ENCODE measurements around the gene THRAP3. TPM values are rescaled to one million over a fixed set of nuclear protein-coding genes. Genes with fewer than 3 reads are reported as not detected.
"Not testable (repeated sequence)": the region's sequence is repeated elsewhere in the genome, so short reads cannot be mapped to it uniquely, and the experiment has no call there.

THRAP3 gene
- total RNA-seq, 2 experiments from 2014 or later: 128 to 133 TPM

DNA sequence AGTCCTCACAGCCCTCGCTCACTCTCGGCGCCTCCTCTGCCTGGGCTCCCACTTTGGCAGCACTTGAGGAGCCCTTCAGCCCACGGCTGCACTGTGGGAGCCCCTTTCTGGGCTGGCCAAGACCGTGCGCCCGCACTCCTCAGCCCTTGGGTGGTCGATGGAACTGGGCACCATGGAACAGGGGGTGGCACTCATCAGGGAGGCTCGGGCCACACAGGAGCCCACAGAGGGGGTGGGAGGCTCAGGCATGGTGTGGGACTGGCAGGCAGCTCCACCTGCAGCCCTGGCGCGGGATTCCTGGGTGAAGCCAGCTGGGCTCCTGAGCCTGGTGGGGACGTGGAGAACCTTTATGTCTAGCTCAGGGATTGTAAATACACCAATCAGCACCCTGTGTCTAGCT, 27.4 kb upstream of the THRAP3 start:
- H3K27ac Mint-ChIP-seq; H3K9me3 Mint-ChIP-seq; POLR2A ChIA-PET; H3K4me1 Mint-ChIP-seq; H3K27me3 Mint-ChIP-seq; H3K36me3 Mint-ChIP-seq (ENCODE audit: low read depth); H3K4me3 Mint-ChIP-seq; DNase-seq: not testable (repeated sequence)
- CTCF ChIA-PET: interaction anchor here (1.2 to 1.3 kb wide), 3 partner anchors 9 to 89 kb away, joined by 4 to 6 read pairs (median 4); partner anchors contain the start of gene TRAPPC3

- Mint-ChIP-seq H3K27me3 (peaks cover 4% of the 10 kb centered on the region), H3K9me3 (no peaks in the 10 kb centered on the region), H3K4me1 (peaks cover 5% of the 10 kb centered on the region), H3K4me3 (no peak overlapping the region), H3K36me3 (ENCODE audit: low read depth) (no peaks in the 10 kb centered on the region), H3K27ac (no peak overlapping the region)
- no peak for DNase-seq
- ChIA-PET CTCF (no interaction called here), POLR2A (interaction anchor here (0.7 kb wide), 1 partner anchor 25 kb away, joined by 3 read pairs; the partner anchor contains the start of gene THRAP3)
Observed at GRCh38 chr1:36198641-36199040, 25.6 kb upstream of the THRAP3 start.

DNA sequence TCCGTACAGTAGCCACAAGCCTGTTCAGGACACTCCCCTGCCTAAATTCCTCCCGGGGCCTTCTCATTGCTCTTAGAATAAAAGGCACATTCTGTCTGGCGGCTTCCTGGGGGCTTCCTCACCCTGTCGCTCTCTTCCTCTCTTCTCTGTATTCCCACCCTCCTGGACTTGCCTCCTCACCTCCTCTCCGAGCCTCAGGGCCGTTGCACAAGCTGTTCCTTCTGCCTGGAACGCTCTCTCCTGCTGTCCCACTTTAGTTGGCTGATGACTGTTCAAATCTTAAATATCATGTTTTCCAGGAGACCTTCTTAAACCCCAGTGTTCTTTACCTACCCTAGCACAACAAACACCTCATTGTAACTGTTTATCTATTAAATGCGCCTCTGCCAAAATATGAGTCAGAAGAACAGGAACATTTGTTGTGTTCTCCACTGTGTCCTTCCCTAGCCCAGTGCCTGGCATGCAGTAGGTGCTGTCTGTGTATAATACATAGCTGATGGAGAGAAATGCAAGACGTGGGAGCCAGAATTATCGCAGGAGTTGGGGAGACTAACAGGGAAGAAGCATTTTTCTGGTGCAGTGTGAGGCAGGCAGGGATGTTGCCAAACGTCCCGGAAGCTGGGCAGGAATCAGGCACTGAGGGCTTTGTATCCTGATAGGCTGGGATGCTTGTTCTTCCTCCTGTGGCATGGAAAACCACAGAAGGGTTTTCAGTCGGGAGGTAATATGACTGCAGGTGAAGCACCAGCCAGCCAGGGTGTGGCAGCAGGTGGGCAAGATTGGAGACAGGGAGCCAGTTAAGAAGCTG, 24.1 kb upstream of the THRAP3 start:
- peaks cover 2% of the 10 kb centered on the region for H3K4me1 Mint-ChIP-seq
- POLR2A ChIA-PET: interaction anchor here (1.5 kb wide), 1 partner anchor 23 kb away, joined by 3 read pairs; no protein-coding TSS in a partner anchor
- no peak for DNase-seq
- no peaks in the 10 kb centered on the region for H3K9me3 Mint-ChIP-seq
- CTCF ChIA-PET: no interaction called here
- no peak overlapping the region for H3K4me3 Mint-ChIP-seq
- peaks cover 4% of the 10 kb centered on the region for H3K27me3 Mint-ChIP-seq
- no peaks in the 10 kb centered on the region for H3K36me3 Mint-ChIP-seq (ENCODE audit: low read depth)
- H3K27ac Mint-ChIP-seq: no peak overlapping the region

- Mint-ChIP-seq H3K27me3 (peaks cover 4% of the 10 kb centered on the region), H3K27ac (no peak overlapping the region), H3K4me1 (peaks cover 12% of the 10 kb centered on the region), H3K9me3 (no peaks in the 10 kb centered on the region), H3K36me3 (ENCODE audit: low read depth) (no peaks in the 10 kb centered on the region), H3K4me3 (no peak overlapping the region)
- no peak for DNase-seq
- POLR2A ChIA-PET: no interaction called here
- CTCF ChIA-PET: no interaction called here
Observed at GRCh38 chr1:36203027-36203553, 21.2 kb upstream of the THRAP3 start.

- Mint-ChIP-seq H3K27me3 (peaks cover 4% of the 10 kb centered on the region), H3K4me1 (peaks cover 12% of the 10 kb centered on the region), H3K4me3 (no peak overlapping the region), H3K27ac (no peak overlapping the region), H3K9me3 (no peaks in the 10 kb centered on the region), H3K36me3 (ENCODE audit: low read depth) (no peaks in the 10 kb centered on the region)
- no peak for DNase-seq
- ChIA-PET POLR2A (no interaction called here), CTCF (no interaction called here)
Observed at GRCh38 chr1:36203554-36204346, 20.5 kb upstream of the THRAP3 start.

DNA sequence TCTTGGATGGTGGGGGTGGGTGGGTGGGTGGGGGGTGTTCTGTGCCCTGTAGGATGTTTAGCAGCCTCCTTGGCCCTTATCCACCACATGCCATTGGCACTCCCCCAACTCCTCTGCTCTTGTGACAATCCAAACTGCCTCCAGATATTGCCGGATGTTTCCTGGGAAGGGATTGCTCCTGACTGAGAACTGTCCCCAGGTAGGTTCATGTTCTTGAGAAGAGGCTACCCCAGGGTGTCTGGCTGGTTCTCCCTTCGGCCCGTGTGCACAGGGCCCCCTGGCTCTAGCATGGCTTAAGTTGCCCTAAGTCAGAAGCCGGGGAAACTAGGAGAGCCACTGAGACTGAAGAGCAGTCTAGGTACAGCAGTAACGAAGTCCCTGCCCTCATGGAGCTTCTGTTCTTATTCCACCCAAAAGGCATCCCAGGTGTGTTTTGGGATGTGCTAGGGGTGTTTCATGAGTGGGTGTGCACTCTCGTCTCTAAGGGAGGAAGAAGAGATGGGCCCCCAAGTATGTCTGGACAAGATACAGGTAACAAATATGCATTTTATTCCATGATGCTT, 19.8 kb upstream of the THRAP3 start:
- no peak for DNase-seq
- ChIA-PET POLR2A (no interaction called here), CTCF (no interaction called here)
- Mint-ChIP-seq H3K36me3 (ENCODE audit: low read depth) (no peaks in the 10 kb centered on the region), H3K9me3 (no peaks in the 10 kb centered on the region), H3K4me1 (peaks cover 12% of the 10 kb centered on the region), H3K27me3 (peaks cover 4% of the 10 kb centered on the region), H3K27ac (no peak overlapping the region), H3K4me3 (no peak overlapping the region)

DNA sequence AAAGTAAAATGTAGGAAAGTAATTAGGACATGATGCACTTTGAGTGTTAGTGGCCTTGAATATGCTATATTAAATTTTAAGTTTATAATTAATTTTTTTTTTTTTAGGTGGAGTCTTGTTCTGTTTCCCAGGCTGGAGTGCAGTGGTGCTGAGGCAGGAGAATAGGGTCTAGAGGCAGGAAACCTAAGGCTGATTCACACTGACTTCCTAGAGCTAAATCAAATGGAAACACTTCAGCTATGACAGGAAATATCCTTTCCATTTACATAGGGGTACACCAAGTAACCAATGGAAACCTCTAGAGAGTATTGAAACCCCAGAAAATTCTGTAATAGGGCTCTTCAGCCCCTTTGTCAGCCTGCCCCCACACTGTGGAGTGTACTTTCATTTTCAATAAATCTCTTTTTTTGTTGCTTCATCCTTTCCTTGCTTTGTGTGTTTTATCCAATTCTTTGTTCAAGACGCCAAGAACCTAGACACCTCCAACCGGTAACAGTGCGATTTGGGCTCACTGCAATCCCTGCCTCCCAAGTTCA, 17.9 kb upstream of the THRAP3 start:
- Mint-ChIP-seq H3K27me3 (no peaks in the 10 kb centered on the region), H3K9me3 (no peaks in the 10 kb centered on the region), H3K27ac (no peak overlapping the region), H3K36me3 (ENCODE audit: low read depth) (no peaks in the 10 kb centered on the region), H3K4me3 (no peak overlapping the region), H3K4me1 (peaks cover 12% of the 10 kb centered on the region)
- CTCF ChIA-PET: no interaction called here
- DNase-seq: no peak
- POLR2A ChIA-PET: interaction anchor here (1.5 kb wide), 1 partner anchor 18 kb away, joined by 4 read pairs; the partner anchor contains the start of gene THRAP3

DNA sequence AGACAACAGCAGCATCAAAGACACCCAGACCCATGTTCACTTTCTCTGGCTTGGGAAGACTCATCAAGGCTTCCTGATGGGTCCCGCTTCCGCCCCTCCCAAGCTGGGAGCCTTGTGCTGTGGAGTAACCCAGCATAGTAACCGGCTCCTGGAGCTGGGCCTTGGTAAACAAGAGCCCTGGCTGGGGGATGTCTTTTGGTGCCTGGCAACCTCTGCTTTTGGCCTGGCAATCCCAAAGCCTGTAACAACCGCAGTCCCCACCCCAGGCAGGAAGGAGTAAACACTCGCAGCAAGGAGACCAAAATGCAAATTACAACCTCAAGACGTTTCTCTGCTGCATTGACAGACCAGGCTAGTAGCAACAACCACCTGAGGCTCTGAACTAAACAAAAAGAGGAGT, 16.9 kb upstream of the THRAP3 start:
- POLR2A ChIA-PET: interaction anchor here (1.5 kb wide), 1 partner anchor 17 kb away, joined by 4 read pairs; the partner anchor contains the start of gene THRAP3
- Mint-ChIP-seq H3K4me3 (no peak overlapping the region), H3K4me1 (peaks cover 12% of the 10 kb centered on the region), H3K27me3 (no peaks in the 10 kb centered on the region), H3K27ac (no peak overlapping the region), H3K36me3 (ENCODE audit: low read depth) (no peaks in the 10 kb centered on the region), H3K9me3 (no peaks in the 10 kb centered on the region)
- CTCF ChIA-PET: no interaction called here
- no peak for DNase-seq

DNA sequence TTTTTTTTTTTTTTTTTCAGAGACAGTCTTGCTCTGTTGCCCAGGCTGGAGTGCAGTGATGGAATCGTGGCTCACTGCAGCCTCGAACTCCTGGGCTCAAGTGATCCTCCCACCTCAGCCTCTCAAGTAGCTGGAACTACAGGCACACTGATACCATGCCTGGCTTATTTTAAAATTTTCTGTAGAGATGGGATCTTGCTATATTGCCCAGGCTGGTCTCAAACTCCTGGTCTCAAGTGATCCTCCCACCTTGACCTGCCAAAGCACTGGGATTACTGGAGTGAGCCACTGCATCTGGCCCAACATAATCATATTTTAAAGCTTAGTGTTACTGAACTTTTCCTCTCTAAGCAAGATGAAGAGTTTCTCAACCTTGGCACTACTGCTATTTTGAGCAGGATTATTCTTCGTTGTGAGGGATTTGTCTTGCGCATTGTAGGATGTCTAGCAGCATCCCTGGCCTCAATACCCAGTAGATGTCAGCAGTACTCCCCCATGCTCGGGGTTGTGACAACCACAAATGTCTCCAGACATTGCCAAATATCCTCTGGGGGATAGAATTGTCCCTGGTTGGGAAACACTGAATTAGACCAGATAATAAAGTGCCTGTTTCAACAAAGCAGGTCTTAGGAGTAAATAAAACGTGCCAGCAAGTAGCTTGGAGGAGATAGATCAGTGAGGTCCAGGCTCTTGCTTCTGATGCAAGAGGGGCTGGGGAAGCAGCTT, 15.1 kb upstream of the THRAP3 start:
- CTCF ChIA-PET: no interaction called here
- POLR2A ChIA-PET: interaction anchor here (0.8 to 1.0 kb wide), 2 partner anchors 14 to 15 kb away, joined by 3 read pairs; partner anchors contain the start of gene THRAP3
- no peaks in the 10 kb centered on the region for H3K36me3 Mint-ChIP-seq (ENCODE audit: low read depth)
- no peaks in the 10 kb centered on the region for H3K27me3 Mint-ChIP-seq
- peaks cover 16% of the 10 kb centered on the region for H3K4me1 Mint-ChIP-seq
- no peak for DNase-seq
- no peaks in the 10 kb centered on the region for H3K9me3 Mint-ChIP-seq
- H3K27ac Mint-ChIP-seq: no peak overlapping the region
- H3K4me3 Mint-ChIP-seq: no peak overlapping the region

GRCh38 chr1:36211307-36211706, 12.9 kb upstream of the THRAP3 start:
- ChIA-PET CTCF (interaction anchor here (0.7 to 1.3 kb wide), 2 partner anchors 62 to 74 kb away, joined by 3 to 4 read pairs; partner anchors contain the start of gene TRAPPC3), POLR2A (interaction anchor here (0.6 to 2.2 kb wide), 2 partner anchors 13 to 40 kb away, joined by 3 to 9 read pairs; partner anchors contain the start of gene THRAP3)
- Mint-ChIP-seq H3K9me3 (no peaks in the 10 kb centered on the region), H3K27me3 (no peaks in the 10 kb centered on the region), H3K4me3 (no peak overlapping the region), H3K36me3 (ENCODE audit: low read depth) (no peaks in the 10 kb centered on the region), H3K4me1 (peaks cover 16% of the 10 kb centered on the region), H3K27ac (no peak overlapping the region)
- no peak for DNase-seq

DNA sequence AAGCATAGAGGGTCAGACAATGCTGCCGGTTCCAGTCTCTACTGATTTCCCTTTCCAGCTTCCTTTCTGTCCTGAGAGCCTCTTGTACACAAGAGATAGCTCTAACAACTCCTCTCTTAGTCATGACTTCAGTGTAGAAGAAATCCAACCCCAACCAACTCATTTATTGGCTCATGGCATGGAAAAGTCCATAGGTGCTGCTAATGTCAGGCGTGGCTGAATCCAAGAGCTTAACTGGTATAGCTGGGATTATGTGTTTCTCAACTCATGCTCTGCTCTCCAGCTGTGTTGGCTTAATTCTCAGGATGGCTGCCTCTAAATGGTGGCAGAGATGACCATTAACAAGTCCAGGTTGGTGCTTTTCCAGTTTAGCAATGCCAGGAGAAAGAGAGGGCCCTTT, 12.4 kb upstream of the THRAP3 start:
- DNase-seq: no peak
- ChIA-PET POLR2A (interaction anchor here (2.2 kb wide), 1 partner anchor 12 kb away, joined by 9 read pairs; the partner anchor contains the start of gene THRAP3), CTCF (interaction anchor here (0.7 to 1.3 kb wide), 2 partner anchors 62 to 74 kb away, joined by 3 to 4 read pairs; partner anchors contain the start of gene TRAPPC3)
- Mint-ChIP-seq H3K9me3 (no peaks in the 10 kb centered on the region), H3K4me3 (no peak overlapping the region), H3K27me3 (no peaks in the 10 kb centered on the region), H3K4me1 (peaks cover 12% of the 10 kb centered on the region), H3K36me3 (ENCODE audit: low read depth) (no peaks in the 10 kb centered on the region), H3K27ac (no peak overlapping the region)

GRCh38 chr1:36212782-36213181, 11.5 kb upstream of the THRAP3 start:
- no peaks in the 10 kb centered on the region for H3K36me3 Mint-ChIP-seq (ENCODE audit: low read depth)
- no peaks in the 10 kb centered on the region for H3K9me3 Mint-ChIP-seq
- no peaks in the 10 kb centered on the region for H3K27me3 Mint-ChIP-seq
- DNase-seq: no peak
- POLR2A ChIA-PET: interaction anchor here (1.4 kb wide), 1 partner anchor 11 kb away, joined by 6 read pairs; the partner anchor contains the start of gene THRAP3
- H3K4me3 Mint-ChIP-seq: no peak overlapping the region
- CTCF ChIA-PET: no interaction called here
- peaks cover 5% of the 10 kb centered on the region for H3K4me1 Mint-ChIP-seq
- H3K27ac Mint-ChIP-seq: no peak overlapping the region
